Bronchial epithelial cell (primary cell): ENCODE measurements around the gene INSYN2B. TPM values are rescaled to one million over a fixed set of nuclear protein-coding genes. Genes with fewer than 3 reads are reported as not detected.
A peak's percentile ranks its signal among the peaks of the same experiment; 100 is the strongest.
"Not testable (repeated sequence)": the region's sequence is repeated elsewhere in the genome, so short reads cannot be mapped to it uniquely, and the experiment has no call there.

ENCODE experiments used
- DNase-seq: peaks from one replicate; pipeline ENCODE4 v3.0.0-alpha.2; 2010; ENCODE audit warnings: low read depth
- FAIRE-seq: peaks from 2 replicates; lab custom pipeline; 2011; peaks lifted over from hg19 to GRCh38; lab: Jason Lieb, UNC
- H3K27me3 ChIP-seq: 2 replicates; pipeline ENCODE4 v1.5.1; 2011; ENCODE audit warnings: low read length; ENCODE audit not compliant: control insufficient read depth, insufficient read depth
- H3K36me3 ChIP-seq: 2 replicates; pipeline ENCODE4 v1.5.1; 2011; ENCODE audit warnings: low read length; ENCODE audit not compliant: control insufficient read depth, insufficient read depth
- H3K4me3 ChIP-seq: 2 replicates; pipeline ENCODE4 v1.5.1; 2011; ENCODE audit warnings: mild to moderate bottlenecking, low read depth, low read length, control low read depth
- total RNA-seq: library from RNA; depleted of rRNA; stranded (reverse); fragments of >200 nt; gene quantifications from 2 replicates; pipeline ENCODE4 v1.2.1, GENCODE V29; 2014
- TF ChIP-seq, protein P1 (sequence below): IDR thresholded peaks from 2 replicates; pipeline ENCODE4 v1.5.1; 2011; ENCODE audit warnings: mild to moderate bottlenecking, moderate library complexity, low read length, control low read depth, inconsistent platforms; ENCODE audit not compliant: insufficient read depth, severe bottlenecking

Gene INSYN2B
- total RNA-seq, 1 donor from 2014 or later, result 0.53 TPM

GRCh38 chr5:169958278-169958677 lies 22.0 kb downstream of the INSYN2B start:
- TF ChIP-seq, protein P1, sequence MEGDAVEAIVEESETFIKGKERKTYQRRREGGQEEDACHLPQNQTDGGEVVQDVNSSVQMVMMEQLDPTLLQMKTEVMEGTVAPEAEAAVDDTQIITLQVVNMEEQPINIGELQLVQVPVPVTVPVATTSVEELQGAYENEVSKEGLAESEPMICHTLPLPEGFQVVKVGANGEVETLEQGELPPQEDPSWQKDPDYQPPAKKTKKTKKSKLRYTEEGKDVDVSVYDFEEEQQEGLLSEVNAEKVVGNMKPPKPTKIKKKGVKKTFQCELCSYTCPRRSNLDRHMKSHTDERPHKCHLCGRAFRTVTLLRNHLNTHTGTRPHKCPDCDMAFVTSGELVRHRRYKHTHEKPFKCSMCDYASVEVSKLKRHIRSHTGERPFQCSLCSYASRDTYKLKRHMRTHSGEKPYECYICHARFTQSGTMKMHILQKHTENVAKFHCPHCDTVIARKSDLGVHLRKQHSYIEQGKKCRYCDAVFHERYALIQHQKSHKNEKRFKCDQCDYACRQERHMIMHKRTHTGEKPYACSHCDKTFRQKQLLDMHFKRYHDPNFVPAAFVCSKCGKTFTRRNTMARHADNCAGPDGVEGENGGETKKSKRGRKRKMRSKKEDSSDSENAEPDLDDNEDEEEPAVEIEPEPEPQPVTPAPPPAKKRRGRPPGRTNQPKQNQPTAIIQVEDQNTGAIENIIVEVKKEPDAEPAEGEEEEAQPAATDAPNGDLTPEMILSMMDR, result no peak
- Histone ChIP-seq H3K36me3 (no peaks in the 10 kb centered on the region), H3K4me3 (no peak overlapping the region), H3K27me3 (no peaks in the 10 kb centered on the region)
- FAIRE-seq (no peak), DNase-seq (no peak)

DNA sequence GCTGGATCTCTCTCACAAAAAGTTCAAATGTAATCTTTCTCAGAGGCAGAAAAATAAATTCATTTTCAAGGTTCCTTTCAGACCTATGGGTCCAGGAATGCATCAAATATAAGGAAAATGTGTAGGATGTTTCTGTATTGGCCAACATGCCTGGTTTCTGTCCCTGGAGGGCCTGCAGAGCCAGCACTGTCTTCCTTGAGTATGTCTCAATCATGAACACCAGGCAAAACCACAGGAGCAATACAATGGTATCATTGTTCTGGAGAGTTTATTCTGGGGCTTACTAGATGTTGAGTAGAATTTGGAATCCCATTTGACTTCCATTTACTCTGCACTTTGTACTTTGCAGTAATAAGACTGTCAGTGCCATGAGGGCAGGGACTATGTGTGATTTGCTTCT lies 23.5 kb downstream of the INSYN2B start:
- FAIRE-seq (no peak), DNase-seq (peak; percentile 7)
- H3K4me3 ChIP-seq, result no peak overlapping the region
- H3K27me3 ChIP-seq, result no peaks in the 10 kb centered on the region
- no peaks in the 10 kb centered on the region for H3K36me3 ChIP-seq
- TF ChIP-seq, protein P1, result no peak

DNA sequence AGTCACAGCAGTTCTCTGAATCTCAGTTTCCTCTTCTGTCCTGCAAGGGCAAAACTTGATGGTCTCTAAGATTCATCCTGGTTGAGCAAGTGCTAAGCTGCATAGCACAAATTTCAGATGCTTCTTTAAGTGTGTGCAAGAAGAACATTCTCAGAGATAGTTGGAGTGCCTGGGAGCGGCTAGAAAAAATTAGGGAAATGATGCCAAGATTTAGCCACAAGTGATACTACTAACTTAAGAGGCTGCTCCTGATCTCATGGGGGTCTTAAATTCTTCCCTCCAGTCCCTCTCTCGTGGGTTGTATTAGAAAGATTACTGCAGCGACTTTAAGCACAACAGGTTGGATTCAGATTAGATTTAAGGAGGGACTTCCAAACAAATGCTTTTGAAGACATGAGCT lies 24.2 kb downstream of the INSYN2B start:
- TF ChIP-seq, protein P1, result no peak
- FAIRE-seq, result no peak
- no peak overlapping the region for H3K4me3 ChIP-seq
- no peaks in the 10 kb centered on the region for H3K36me3 ChIP-seq
- H3K27me3 ChIP-seq, result no peaks in the 10 kb centered on the region
- no peak for DNase-seq

DNA sequence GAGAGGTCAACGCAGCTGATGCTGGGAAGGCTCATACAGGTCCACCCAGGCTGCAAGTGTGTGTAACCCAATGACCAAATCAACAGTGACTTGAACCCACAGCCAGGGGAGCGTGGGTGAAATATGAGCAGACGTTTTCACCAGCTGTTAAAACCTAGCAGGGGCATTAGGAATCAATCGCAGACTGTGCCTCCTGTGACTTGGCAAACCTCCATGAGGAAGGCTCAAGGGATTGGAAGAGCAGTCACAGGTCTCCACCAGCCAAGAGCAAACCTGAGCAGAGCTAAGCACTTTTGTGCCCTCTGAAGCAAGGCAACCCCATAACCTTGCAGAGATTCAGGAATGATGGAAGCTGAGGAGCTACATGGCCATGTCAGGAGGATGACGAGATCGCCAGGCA lies 25.5 kb downstream of the INSYN2B start:
- no peak for FAIRE-seq
- H3K36me3 ChIP-seq, result no peaks in the 10 kb centered on the region

DNA sequence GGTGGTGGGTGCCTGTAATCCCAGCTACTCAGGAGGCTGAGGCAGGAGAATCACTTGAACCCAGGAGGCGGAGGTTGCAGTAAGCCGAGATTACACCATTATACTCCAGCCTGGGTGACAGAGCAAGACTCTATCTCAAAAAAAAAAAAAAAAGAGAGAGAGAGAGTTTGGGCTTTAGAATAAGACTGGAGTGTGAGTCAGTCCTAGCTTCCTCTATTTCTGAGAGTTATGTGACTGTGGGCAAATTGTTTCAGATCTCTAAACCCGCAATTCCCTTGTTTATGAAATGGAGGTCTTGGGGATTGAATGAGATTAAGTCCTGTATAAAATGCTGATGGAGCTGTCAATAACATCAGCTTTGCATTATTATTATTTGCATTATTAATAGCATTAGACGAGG lies 27.1 kb downstream of the INSYN2B start:
- FAIRE-seq, H3K27me3 ChIP-seq, H3K36me3 ChIP-seq, H3K4me3 ChIP-seq: not testable (repeated sequence)
- peak; percentile 25 for DNase-seq

More for the DNA sequence above, 25.5 kb downstream of the INSYN2B start:
- no peak for DNase-seq
- TF ChIP-seq, protein P1, result no peak
- H3K27me3 ChIP-seq, result no peaks in the 10 kb centered on the region
- no peak overlapping the region for H3K4me3 ChIP-seq

DNA sequence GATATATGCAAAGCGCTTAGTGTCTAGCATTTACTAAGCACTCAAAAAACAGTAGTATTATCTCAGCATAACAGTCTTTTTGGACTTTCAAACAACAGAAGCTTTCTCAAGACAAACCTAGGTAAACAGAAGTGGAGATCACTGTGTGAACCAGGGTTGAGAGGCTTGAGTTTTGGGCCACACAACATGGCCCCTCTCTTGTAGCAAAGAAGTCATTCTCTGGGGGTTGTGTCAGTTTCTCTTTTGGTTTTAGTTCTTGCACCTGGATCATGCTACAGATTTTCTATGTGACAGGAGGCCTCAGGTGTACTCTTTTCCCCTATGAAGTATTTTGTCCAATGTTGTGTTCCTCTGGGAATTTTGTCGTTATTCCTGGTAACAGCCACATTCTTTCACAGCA lies 30.0 kb downstream of the INSYN2B start:
- DNase-seq (no peak), FAIRE-seq (no peak)
- Histone ChIP-seq H3K36me3 (no peaks in the 10 kb centered on the region), H3K27me3 (no peaks in the 10 kb centered on the region), H3K4me3 (no peak overlapping the region)
- TF ChIP-seq, protein P1, result no peak
